ENCODE results near the gene GPER1.
A peak's percentile ranks its signal among the peaks of the same experiment; 100 is the strongest.
"Not testable (repeated sequence)": the region's sequence is repeated elsewhere in the genome, so short reads cannot be mapped to it uniquely, and the experiment has no call there.

Gene GPER1

DNA sequence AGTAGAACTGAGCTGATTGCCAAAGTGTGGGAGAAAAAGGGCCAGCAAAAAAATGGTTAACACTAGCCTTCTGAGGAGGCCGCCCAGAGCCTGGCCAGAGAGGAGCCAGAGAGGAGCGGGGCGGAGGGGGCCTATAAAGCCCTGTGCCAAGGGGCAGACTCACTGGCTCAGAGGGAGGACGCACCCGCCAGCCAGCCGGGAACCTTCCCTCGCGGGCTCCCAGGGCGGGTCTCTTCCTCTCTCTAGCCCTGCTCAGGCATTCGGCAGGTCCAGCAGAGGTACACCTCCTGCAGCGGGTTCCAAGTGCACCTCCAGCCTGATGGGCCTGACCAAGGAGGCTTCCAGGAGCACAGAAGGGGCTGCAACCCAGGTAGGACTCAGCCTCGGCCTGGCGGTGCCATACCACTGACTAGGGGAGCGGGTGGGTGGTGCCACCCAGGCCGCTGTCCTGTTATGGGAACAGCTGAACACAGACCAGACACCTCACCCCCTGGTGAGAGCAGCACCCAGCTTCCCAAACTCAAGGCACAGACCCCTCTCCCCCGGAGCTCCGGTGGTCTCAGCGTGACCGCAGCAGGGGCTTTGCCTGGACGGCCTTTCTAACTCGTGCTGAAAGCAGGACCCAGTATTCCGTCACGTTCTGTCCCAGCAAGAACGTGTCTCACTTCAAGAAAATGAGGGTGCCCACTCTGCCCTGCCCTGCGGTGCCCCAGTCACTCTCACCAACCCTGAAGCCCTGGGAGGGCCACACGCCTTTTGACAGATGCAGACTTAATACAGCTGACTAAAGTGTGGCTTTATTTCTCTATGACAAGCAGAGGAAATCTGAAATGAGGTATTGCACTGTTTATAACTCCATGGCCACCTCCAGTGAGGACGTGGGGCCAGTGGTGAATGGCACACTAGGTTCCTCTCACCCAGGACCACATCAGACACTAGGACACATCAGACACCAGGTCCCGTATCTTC is at the start of gene GPER1:
Gene GPER1, plus strand, starts transcription at position 162 of the 969 bp plus-strand sequence. CDS start 3,616 bp downstream, outside the sequence.
- TF ChIP-seq, protein P1, sequence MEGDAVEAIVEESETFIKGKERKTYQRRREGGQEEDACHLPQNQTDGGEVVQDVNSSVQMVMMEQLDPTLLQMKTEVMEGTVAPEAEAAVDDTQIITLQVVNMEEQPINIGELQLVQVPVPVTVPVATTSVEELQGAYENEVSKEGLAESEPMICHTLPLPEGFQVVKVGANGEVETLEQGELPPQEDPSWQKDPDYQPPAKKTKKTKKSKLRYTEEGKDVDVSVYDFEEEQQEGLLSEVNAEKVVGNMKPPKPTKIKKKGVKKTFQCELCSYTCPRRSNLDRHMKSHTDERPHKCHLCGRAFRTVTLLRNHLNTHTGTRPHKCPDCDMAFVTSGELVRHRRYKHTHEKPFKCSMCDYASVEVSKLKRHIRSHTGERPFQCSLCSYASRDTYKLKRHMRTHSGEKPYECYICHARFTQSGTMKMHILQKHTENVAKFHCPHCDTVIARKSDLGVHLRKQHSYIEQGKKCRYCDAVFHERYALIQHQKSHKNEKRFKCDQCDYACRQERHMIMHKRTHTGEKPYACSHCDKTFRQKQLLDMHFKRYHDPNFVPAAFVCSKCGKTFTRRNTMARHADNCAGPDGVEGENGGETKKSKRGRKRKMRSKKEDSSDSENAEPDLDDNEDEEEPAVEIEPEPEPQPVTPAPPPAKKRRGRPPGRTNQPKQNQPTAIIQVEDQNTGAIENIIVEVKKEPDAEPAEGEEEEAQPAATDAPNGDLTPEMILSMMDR (IDR thresholded peaks at IDR 0.05; ENCODE audit: low read depth, low read length): no peak
- H3K4me3 ChIP-seq (ENCODE audit: low read depth, low read length): peak within 1 kb of the TSS; percentile 35
- in situ Hi-C loops (cut with HindIII; ENCODE audit: low sequenced_read_pairs): no loop called here
- peak; percentile 39 for DNase-seq (ENCODE audit: low read depth, low spot score)

GRCh38 chr7:1040233-1040632 is 47.7 kb upstream of the GPER1 start:
- DNase-seq (ENCODE audit: low read depth, low spot score); H3K4me3 ChIP-seq (ENCODE audit: low read depth, low read length); in situ Hi-C loops (cut with HindIII; ENCODE audit: low sequenced_read_pairs): not testable (repeated sequence)

DNA sequence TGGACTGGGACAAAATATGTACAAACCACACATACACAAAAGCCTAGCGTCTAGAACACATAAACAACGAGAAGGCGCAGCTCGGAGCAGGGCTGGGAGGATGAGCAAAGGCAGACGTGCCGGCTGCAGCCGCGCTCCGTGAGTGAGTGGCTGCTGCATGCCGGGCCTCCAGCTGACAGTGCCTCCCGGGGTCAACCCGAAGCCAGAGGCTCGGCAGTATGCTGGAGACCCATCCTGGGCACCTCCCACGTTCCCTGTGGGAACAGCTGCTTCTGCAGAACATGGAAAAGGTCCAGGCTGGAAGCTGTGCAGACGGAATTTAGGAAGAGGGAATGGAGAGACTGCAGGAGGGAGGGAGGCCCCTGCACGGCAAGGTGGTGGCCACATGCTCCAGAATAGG is 47.1 kb upstream of the GPER1 start:
- in situ Hi-C loops (cut with HindIII; ENCODE audit: low sequenced_read_pairs): no loop called here
- no peak overlapping the region for H3K4me3 ChIP-seq (ENCODE audit: low read depth, low read length)
- TF ChIP-seq, protein P1 (IDR thresholded peaks at IDR 0.05; ENCODE audit: low read depth, low read length): no peak
- peak; percentile 59 for DNase-seq (ENCODE audit: low read depth, low spot score)

DNA sequence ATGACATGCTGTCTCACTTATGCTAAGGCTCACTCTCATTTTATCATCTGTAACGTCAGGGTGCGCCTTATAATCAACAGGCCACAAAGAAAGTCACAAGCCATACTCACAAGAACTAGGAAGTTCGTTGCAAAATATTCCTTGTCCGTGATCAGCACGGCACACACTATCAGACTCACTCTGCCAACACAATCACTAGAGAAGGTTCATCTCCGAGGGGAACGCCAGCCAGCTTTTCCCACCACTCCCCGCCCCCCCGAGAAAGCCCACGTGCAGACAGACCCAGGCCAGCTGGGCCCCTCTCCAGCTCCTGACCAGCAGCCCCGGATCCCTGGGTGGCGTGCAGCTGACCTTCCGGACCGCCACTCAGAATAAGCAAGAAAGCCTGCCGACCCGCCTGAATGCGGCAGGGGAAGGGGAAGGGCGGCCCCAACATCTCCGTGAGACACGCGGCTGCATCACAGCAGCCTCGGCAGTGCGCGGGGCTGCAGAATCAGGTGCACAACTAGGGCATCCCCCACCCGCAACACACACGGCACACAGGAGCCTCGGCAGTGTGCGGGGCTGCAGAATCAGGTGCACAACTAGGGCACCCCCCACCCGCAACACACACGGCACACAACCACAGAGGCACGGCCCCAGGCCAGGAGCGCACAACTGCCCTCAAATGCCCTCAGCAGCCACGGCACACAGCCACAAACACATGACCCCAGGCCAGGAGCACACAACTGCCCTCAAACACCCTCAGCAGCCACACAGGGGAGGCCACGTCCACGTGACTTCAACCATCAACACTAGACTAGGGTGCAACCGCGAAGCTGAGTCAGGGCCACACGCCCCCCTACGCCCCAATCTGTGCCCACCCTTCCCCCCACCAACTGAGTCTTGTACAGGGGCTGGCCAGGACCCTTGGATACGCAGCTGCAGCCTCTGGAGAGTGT is 46.1 kb upstream of the GPER1 start:
- in situ Hi-C loops (cut with HindIII; ENCODE audit: low sequenced_read_pairs): no loop called here
- TF ChIP-seq, protein P1 (IDR thresholded peaks at IDR 0.05; ENCODE audit: low read depth, low read length): no peak
- no peak for DNase-seq (ENCODE audit: low read depth, low spot score)
- no peak overlapping the region for H3K4me3 ChIP-seq (ENCODE audit: low read depth, low read length)

GRCh38 chr7:1042492-1042833 is 45.5 kb upstream of the GPER1 start:
- H3K4me3 ChIP-seq (ENCODE audit: low read depth, low read length): no peak overlapping the region
- in situ Hi-C loops (cut with HindIII; ENCODE audit: low sequenced_read_pairs): no loop called here
- no peak for DNase-seq (ENCODE audit: low read depth, low spot score)
- TF ChIP-seq, protein P1 (IDR thresholded peaks at IDR 0.05; ENCODE audit: low read depth, low read length): no peak

- in situ Hi-C loops (cut with HindIII; ENCODE audit: low sequenced_read_pairs): no loop called here
- TF ChIP-seq, protein P1 (IDR thresholded peaks at IDR 0.05; ENCODE audit: low read depth, low read length): no peak
- DNase-seq (ENCODE audit: low read depth, low spot score): no peak
- H3K4me3 ChIP-seq (ENCODE audit: low read depth, low read length): peak overlapping the region; percentile 32
These were observed 44.2 kb upstream of the GPER1 start for GRCh38 chr7:1043552-1044188.
